GM19240 (cell line): ENCODE data around the gene KCNH2.
A peak's percentile ranks its signal among the peaks of the same experiment; 100 is the strongest.
"Not testable (repeated sequence)": the region's sequence is repeated elsewhere in the genome, so short reads cannot be mapped to it uniquely, and the experiment has no call there.

Experiments
- DNase-seq: peaks from one replicate; pipeline ENCODE4 v3.0.0; 2011; ENCODE audit warnings: low spot score; ENCODE audit not compliant: insufficient read length

KCNH2 gene

GRCh38 chr7:150978126-150978789, at the start of gene KCNH2:
TSS of gene KCNH2 (minus strand) at chr7:150978321. CDS start at chr7:150977913, 408 bp downstream.
- DNase-seq = no peak

GRCh38 chr7:151027728-151028130, 49.6 kb upstream of the KCNH2 start:
- not testable (repeated sequence) for DNase-seq

GRCh38 chr7:151026771-151027727, 48.9 kb upstream of the KCNH2 start:
- DNase-seq = not testable (repeated sequence)

GRCh38 chr7:151025924-151026671, 48.0 kb upstream of the KCNH2 start:
- no peak for DNase-seq

- DNase-seq = no peak
These were observed 46.4 kb upstream of the KCNH2 start, which contains the start of gene ATG9B for GRCh38 chr7:151024435-151025056. TSS of gene ATG9B (minus strand) at chr7:151024494. CDS start at chr7:151024423, 71 bp downstream.

GRCh38 chr7:151023232-151023631, 45.1 kb upstream of the KCNH2 start:
- no peak for DNase-seq

GRCh38 chr7:151020231-151020630, 42.1 kb upstream of the KCNH2 start:
- no peak for DNase-seq

- DNase-seq = no peak
These were observed 41.0 kb upstream of the KCNH2 start for GRCh38 chr7:151019130-151019447.

- no peak for DNase-seq
These were observed 40.5 kb upstream of the KCNH2 start for GRCh38 chr7:151018421-151019129.

- peak; percentile 67 for DNase-seq
These were observed 39.9 kb upstream of the KCNH2 start for GRCh38 chr7:151017953-151018420.

- DNase-seq = no peak
These were observed 39.3 kb upstream of the KCNH2 start for GRCh38 chr7:151017370-151017952.

- DNase-seq = no peak
These were observed 38.8 kb upstream of the KCNH2 start for GRCh38 chr7:151016942-151017341.

- no peak for DNase-seq
These were observed 38.4 kb upstream of the KCNH2 start for GRCh38 chr7:151016505-151016904.

- no peak for DNase-seq
These were observed 37.8 kb upstream of the KCNH2 start for GRCh38 chr7:151015967-151016366.

- DNase-seq = no peak
These were observed 36.8 kb upstream of the KCNH2 start for GRCh38 chr7:151014950-151015349.

GRCh38 chr7:151013733-151014497, 35.8 kb upstream of the KCNH2 start:
- peak; percentile 42 for DNase-seq

GRCh38 chr7:151013356-151013732, 35.2 kb upstream of the KCNH2 start:
- DNase-seq = no peak

- no peak for DNase-seq
These were observed 34.8 kb upstream of the KCNH2 start for GRCh38 chr7:151012911-151013347.

- no peak for DNase-seq
These were observed 34.0 kb upstream of the KCNH2 start for GRCh38 chr7:151012031-151012692.
